ENCODE measurements around the gene FARP1. TPM values are rescaled to one million over a fixed set of nuclear protein-coding genes. Genes with fewer than 3 reads are reported as not detected.
A peak's percentile ranks its signal among the peaks of the same experiment; 100 is the strongest.

Gene FARP1
- total and polyA plus RNA-seq, 2 of the 13 experiments (the other 11 are each of a cell fraction or from before 2014, with no cell fraction given), result 70.6 to 126 TPM

GRCh38 chr13:98474761-98475160 is 331.9 kb downstream of the FARP1 start:
- Histone ChIP-seq H3K79me2 (ENCODE audit: insufficient read depth, low read length) (peaks cover 38% of the 10 kb centered on the region), H3K4me2 (ENCODE audit: low read depth, low read length) (no peak overlapping the region), H3K27me3 (ENCODE audit: control insufficient read depth in 1 of 2, insufficient read depth in 2 of 2, low read length in 2 of 2) (no peaks in the 10 kb centered on the region), H2AFZ (ENCODE audit: low read length) (no peak overlapping the region), H3K27ac (ENCODE audit: extremely low read length, insufficient read depth, low read length) (no peak overlapping the region), H3K36me3 (replicated peaks in 1 of 2; ENCODE audit: control insufficient read depth in 1 of 2, insufficient read depth in 2 of 2, low read length in 2 of 2) (peaks cover 22 to 49% of the 10 kb centered on the region in 2 experiments), H4K20me1 (ENCODE audit: insufficient read depth, low read length) (peaks cover 24% of the 10 kb centered on the region; the same call in 1 of the 2 replicates), H3K9me3 (ENCODE audit: low read length) (no peaks in the 10 kb centered on the region), H3K9ac (ENCODE audit: insufficient read depth, low read depth, low read length) (no peak overlapping the region), H3K4me1 (ENCODE audit: insufficient read depth, low read length) (peaks cover 57% of the 10 kb centered on the region), H3K4me3 (replicated peaks in 1 of 3; ENCODE audit: insufficient read depth in 1 of 3, low read depth in 2 of 3, low read length in 3 of 3) (no peak overlapping the region)
- ChIA-PET CTCF (ENCODE audit: low intra/inter-chr PET ratio, low total read pairs) (no interaction called here), POLR2A (no interaction called here)
- BruUV-seq (replicated peaks), result TSS peak; percentile 21
- 91% methylated on average over 15 of the region's 24 CpGs for WGBS (ENCODE audit: low lambda C conversion rate)
- FAIRE-seq (no peak), ATAC-seq (no peak), DNase-seq (ENCODE audit: low spot score) (no peak)
- TF ChIP-seq ZNF687 (CRISPR knock-in tag; IDR thresholded peaks at IDR 0.05), result peak; percentile 9; the same call in 1 of the 2 replicates
- no peak for TF ChIP-seq ZNF7 (CRISPR knock-in tag; IDR thresholded peaks at IDR 0.05)
- intact Hi-C loops (cut with micrococcal nuclease; ENCODE audit: unreplicated experiment), result loop anchor here (5.0 kb wide), 1 partner anchor 68 kb away; no protein-coding TSS in a partner anchor
- in situ Hi-C loops (cut with HindIII; ENCODE audit: extremely low pct_ligation_motif_present, low pct_unique_long_range_greater_than_20kb), result no loop called here

GRCh38 chr13:98475522-98475921 is 332.6 kb downstream of the FARP1 start:
- POLR2A ChIA-PET, result no interaction called here
- WGBS (ENCODE audit: low lambda C conversion rate), result over 99% methylated on average over 6 of the region's 13 CpGs
- no peak overlapping the region for H3K4me3 ChIP-seq (replicated peaks in 1 of 3; ENCODE audit: insufficient read depth in 1 of 3, low read depth in 2 of 3, low read length in 3 of 3)
- ATAC-seq (no peak), FAIRE-seq (no peak), DNase-seq (ENCODE audit: low spot score) (no peak)
- in situ Hi-C loops (cut with HindIII; ENCODE audit: extremely low pct_ligation_motif_present, low pct_unique_long_range_greater_than_20kb), result no loop called here
- CTCF ChIA-PET (ENCODE audit: low intra/inter-chr PET ratio, low total read pairs), result no interaction called here
- no peak overlapping the region for H3K4me2 ChIP-seq (ENCODE audit: low read depth, low read length)
- BruUV-seq (replicated peaks), result no TSS peak
- H3K4me1 ChIP-seq (ENCODE audit: insufficient read depth, low read length), result peaks cover 61% of the 10 kb centered on the region
- peaks cover 46% of the 10 kb centered on the region for H3K79me2 ChIP-seq (ENCODE audit: insufficient read depth, low read length)
- no peak overlapping the region for H3K9ac ChIP-seq (ENCODE audit: insufficient read depth, low read depth, low read length)
- peaks cover 24% of the 10 kb centered on the region; the same call in 1 of the 2 replicates for H4K20me1 ChIP-seq (ENCODE audit: insufficient read depth, low read length)
- intact Hi-C loops (cut with micrococcal nuclease; ENCODE audit: unreplicated experiment), result no loop called here
- no peaks in the 10 kb centered on the region for H3K9me3 ChIP-seq (ENCODE audit: low read length)
- no peak overlapping the region for H3K27ac ChIP-seq (ENCODE audit: extremely low read length, insufficient read depth, low read length)
- H3K36me3 ChIP-seq (replicated peaks in 1 of 2; ENCODE audit: control insufficient read depth in 1 of 2, insufficient read depth in 2 of 2, low read length in 2 of 2), result peaks cover 22 to 41% of the 10 kb centered on the region in 2 experiments
- H3K27me3 ChIP-seq (ENCODE audit: control insufficient read depth in 1 of 2, insufficient read depth in 2 of 2, low read length in 2 of 2), result no peaks in the 10 kb centered on the region
- H2AFZ ChIP-seq (ENCODE audit: low read length), result no peak overlapping the region
- no peak for TF ChIP-seq ZNF451 (CRISPR knock-in tag; IDR thresholded peaks at IDR 0.05)
- TF ChIP-seq ZNF674 (CRISPR knock-in tag; IDR thresholded peaks at IDR 0.05; ENCODE audit: low read depth), result no peak
- TF ChIP-seq ZNF781 (CRISPR knock-in tag; IDR thresholded peaks at IDR 0.05; ENCODE audit: borderline replicate concordance, not compliant biosample characterization), result no peak
- TF ChIP-seq ZUFSP (CRISPR knock-in tag; IDR thresholded peaks at IDR 0.05; ENCODE audit: borderline replicate concordance), result no peak
- TF ChIP-seq TSC22D2 (CRISPR knock-in tag; IDR thresholded peaks at IDR 0.05; ENCODE audit: borderline replicate concordance), result no peak
- TF ChIP-seq GABPB1 (CRISPR knock-in tag; IDR thresholded peaks at IDR 0.05), result no peak
- TF ChIP-seq AHR (CRISPR knock-in tag; IDR thresholded peaks at IDR 0.05), result no peak
- TF ChIP-seq ZNF24 (IDR thresholded peaks at IDR 0.05), result no peak
- TF ChIP-seq FOXJ3 (CRISPR knock-in tag; IDR thresholded peaks at IDR 0.05; ENCODE audit: borderline replicate concordance), result no peak
- no peak for TF ChIP-seq HMG20B (CRISPR knock-in tag; conservative IDR thresholded peaks at IDR 0.05)
- no peak for TF ChIP-seq SNAPC2 (CRISPR knock-in tag; IDR thresholded peaks at IDR 0.05)

Data from HepG2 (cell line).